LNCaP clone FGC (cell line): Measurements from ENCODE around the gene FSD2.

Experiments
- DNase-seq: peaks from one replicate; pipeline ENCODE4 v3.0.0-alpha.2; 2011; ENCODE audit warnings: low read depth
- H3K4me3 ChIP-seq: 2 replicates; pipeline ENCODE4 v1.5.1; 2011; ENCODE audit warnings: mild to moderate bottlenecking, low read depth, low read length, control low read depth
- TF ChIP-seq, protein P1 (sequence below): IDR thresholded peaks from 2 replicates; pipeline ENCODE4 v1.5.1; 2012; ENCODE audit warnings: mild to moderate bottlenecking; ENCODE audit not compliant: control insufficient read depth, insufficient read depth; ENCODE audit errors: extremely low read depth

Gene FSD2

DNA sequence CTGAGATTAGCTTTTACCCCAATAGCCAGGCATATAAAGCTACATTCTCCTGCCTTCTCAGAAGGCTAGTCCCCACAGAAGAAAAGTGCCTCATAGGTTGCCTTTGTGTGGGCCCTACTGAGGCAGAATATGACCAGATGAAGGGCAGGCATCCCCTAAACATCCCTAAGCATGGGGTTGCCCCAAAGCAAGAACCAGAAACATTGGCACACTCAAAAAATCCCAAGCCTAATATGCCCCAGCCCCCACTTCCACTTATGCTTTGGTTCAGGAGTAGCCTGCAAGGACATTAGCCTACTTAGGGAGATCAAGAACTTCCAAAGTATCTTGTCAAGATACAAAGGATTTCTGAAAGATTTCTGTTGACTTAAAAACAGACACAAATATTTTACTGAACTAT is 33.3 kb upstream of the FSD2 start:
- no peak overlapping the region for H3K4me3 ChIP-seq
- DNase-seq, result no peak
- TF ChIP-seq, protein P1, sequence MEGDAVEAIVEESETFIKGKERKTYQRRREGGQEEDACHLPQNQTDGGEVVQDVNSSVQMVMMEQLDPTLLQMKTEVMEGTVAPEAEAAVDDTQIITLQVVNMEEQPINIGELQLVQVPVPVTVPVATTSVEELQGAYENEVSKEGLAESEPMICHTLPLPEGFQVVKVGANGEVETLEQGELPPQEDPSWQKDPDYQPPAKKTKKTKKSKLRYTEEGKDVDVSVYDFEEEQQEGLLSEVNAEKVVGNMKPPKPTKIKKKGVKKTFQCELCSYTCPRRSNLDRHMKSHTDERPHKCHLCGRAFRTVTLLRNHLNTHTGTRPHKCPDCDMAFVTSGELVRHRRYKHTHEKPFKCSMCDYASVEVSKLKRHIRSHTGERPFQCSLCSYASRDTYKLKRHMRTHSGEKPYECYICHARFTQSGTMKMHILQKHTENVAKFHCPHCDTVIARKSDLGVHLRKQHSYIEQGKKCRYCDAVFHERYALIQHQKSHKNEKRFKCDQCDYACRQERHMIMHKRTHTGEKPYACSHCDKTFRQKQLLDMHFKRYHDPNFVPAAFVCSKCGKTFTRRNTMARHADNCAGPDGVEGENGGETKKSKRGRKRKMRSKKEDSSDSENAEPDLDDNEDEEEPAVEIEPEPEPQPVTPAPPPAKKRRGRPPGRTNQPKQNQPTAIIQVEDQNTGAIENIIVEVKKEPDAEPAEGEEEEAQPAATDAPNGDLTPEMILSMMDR, result no peak

DNA sequence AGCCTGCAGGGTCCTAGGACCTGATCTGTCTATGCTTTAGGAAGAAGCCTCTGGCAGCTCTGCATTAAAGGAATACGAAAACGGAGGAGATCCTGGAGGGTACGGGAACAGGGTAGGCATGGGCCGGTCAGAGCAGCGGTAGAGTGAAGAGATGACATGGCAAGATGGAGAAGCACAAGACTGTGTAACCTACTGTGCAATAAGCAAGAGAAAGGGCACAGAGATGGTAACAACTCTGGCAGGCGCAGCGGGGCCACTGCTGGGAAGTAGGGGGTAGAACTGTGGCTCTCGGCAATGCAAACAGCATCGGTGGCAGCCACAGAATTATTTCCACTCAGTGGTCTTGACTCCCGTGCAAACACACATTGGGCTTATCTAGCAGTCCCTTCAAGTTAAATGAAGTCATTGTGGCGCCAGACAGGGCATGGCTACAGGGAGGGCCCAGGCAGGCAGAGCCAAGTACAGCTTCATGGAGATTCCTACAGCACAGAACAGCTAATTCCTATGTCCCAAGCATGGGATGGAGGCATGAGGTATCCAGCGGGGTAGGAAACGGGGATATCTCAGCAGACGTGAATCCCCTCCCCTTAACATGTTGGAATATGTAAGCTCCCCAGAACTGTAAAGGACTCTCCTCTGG is 32.3 kb upstream of the FSD2 start:
- TF ChIP-seq, protein P1, result no peak
- H3K4me3 ChIP-seq, result no peak overlapping the region
- no peak for DNase-seq

DNA sequence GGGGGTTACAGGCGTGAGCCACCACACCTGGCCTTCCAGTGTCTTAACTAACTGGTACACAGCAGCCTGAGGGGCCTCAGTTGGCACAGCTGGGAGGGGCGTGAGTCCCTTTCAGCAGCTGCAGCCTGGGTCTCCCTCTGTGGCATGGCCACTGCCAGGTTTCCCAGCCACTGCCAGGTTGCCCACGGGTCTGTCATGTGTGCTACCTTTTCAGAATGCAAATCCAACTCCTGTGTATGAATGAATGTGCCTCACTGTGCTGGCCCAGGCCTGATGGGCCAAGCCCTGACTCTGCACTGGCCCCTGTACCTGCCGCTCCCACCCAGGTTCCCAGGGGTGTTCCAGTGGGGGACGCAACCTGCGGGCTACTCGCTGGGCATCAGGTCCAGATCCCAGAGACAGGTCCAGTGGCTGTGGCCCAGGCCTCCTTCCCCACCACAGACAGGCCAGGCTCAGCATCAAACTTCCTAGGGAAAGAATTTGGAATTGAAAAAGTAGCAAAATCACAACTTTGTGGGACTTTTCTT is 29.6 kb upstream of the FSD2 start:
- no peak for DNase-seq
- TF ChIP-seq, protein P1, result no peak
- H3K4me3 ChIP-seq, result no peak overlapping the region

DNA sequence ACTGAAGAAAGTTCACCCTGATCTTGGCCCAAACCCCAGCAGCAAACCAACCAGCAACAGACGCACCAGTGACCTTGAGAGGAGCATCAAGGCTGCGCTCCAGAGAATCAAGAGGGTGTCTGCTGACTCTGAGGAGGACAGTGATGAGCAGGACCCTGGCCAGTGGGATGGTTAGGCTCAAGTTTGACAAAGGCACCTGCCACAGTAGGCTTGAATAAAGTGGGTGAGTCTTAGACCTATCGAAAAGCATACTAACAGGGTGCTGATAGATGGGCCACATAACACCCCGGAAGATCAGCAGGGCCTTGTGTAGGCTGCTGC is 27.5 kb upstream of the FSD2 start:
- TF ChIP-seq, protein P1, result no peak
- no peak for DNase-seq
- H3K4me3 ChIP-seq, result no peak overlapping the region

DNA sequence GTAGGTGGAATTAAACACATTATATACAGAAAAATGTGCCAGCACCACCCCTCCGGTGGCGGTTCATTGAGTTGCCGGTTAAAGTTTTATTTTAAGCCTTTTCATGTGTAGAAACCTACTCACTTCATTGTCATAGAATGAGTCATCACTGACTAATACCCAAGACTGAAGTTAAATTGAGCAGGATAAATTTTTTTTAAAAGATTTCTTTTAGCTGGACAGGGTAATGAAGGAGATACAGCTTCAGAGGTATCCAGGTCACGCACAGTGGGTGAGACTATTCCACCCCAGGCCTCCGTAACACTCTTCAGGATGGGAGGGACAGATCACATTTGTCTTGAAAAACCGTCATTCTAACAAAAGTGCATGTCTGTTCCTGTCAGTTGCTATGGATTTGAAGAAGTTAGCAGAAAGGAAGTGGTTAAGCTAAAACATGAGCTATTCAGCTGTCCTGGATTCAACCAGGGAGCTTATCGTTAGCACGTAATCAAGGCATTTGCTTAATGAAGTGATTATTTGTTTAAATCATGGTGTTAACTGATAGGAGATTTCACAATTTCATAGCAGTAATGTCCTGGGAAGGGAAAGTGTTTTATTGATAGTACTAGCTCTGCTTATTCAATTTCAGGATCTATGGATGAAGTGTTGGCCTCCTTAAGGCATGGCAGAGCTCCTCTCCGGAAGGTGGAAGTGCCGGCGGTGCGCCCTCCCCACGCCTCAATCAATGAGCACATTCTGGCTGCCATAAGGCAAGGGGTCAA is 26.9 kb upstream of the FSD2 start:
- H3K4me3 ChIP-seq, result no peak overlapping the region
- TF ChIP-seq, protein P1, result no peak
- DNase-seq, result no peak

DNA sequence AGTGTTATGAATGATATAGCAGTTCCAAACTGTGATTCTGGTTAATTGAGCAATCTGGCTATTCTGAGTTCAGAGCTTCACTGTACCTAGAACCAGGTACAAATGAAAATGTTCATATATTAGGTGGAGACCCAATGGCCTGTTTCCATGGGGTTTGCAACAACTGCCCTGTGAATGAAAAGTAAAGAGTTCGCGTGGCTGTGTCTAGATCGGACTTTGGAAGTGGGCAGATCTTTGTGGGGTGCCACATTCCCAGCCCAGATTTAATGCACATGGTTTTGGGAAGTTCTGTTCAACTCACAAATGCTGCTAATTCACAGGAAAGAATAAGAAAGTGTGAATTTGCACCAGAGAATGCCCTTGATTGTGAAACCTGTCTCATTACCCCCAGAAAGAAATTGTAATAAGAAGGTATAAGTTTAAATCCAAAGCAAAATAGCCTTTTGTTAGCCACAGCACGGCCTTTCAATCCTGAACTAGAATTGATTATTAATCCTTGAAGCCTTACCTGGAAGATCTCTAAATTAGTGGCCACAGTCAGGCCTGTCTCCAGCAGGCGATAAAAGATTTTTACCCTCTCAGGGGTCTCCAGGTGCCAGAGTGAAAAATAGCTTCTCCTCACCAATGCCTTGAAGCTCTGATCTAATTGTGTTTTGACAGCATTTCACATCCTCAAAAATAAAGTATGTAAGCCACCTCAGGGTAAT is 26.2 kb upstream of the FSD2 start:
- no peak overlapping the region for H3K4me3 ChIP-seq
- TF ChIP-seq, protein P1, result no peak
- DNase-seq, result no peak
